CD4-positive, alpha-beta T cell treated with Interleukin-4 for 4 hours (primary cell): ENCODE results near the gene STXBP3.
"Not testable (repeated sequence)": the region's sequence is repeated elsewhere in the genome, so short reads cannot be mapped to it uniquely, and the experiment has no call there.

Experiments used
- DNase-seq: peaks from one replicate; pipeline ENCODE4 v3.0.0-alpha.2; 2020

The STXBP3 gene, protein sequence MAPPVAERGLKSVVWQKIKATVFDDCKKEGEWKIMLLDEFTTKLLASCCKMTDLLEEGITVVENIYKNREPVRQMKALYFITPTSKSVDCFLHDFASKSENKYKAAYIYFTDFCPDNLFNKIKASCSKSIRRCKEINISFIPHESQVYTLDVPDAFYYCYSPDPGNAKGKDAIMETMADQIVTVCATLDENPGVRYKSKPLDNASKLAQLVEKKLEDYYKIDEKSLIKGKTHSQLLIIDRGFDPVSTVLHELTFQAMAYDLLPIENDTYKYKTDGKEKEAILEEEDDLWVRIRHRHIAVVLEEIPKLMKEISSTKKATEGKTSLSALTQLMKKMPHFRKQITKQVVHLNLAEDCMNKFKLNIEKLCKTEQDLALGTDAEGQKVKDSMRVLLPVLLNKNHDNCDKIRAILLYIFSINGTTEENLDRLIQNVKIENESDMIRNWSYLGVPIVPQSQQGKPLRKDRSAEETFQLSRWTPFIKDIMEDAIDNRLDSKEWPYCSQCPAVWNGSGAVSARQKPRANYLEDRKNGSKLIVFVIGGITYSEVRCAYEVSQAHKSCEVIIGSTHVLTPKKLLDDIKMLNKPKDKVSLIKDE

DNA sequence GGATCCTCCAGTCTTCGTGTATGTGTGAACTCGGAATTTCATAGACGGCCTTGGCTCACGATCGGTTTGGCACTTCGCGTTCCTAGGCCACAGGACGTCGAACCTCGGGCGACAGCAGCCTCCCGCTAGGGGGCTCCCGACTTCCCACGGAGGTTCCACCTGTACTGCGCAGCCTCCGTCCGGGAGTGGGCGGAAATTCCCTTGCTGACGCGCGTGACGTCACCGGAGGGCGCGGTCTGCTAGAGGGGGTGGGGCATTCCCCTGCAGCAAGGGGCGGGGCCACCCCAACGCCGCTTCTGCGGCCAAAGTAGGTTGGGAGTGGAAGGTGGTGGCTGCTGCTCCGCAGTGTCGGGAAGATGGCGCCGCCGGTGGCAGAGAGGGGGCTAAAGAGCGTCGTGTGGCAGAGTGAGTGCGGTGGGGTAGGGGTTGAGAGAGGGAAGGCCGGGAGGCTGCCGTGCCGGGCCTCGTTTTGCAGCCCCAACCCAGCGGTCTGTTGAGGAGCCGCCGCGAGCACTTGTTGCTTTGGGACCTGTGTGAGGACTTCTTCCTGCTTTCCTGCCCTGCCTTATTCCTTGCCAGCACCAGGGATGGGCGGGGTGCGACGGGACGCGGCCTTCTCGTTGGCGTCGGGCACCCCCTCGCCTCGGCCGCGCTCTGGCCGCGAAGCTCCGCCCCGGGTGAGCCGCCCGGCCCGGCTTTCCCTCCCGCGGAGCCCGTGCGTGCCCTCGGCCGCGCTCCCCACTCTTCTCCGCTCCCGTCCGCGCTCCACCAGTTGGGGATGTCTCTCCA is at the start of gene STXBP3:
Gene STXBP3, plus strand, starts transcription at position 293 of the 789 bp plus-strand sequence. Its CDS starts 64 bp downstream, at position 357.
- peak; percentile 98 for DNase-seq

DNA sequence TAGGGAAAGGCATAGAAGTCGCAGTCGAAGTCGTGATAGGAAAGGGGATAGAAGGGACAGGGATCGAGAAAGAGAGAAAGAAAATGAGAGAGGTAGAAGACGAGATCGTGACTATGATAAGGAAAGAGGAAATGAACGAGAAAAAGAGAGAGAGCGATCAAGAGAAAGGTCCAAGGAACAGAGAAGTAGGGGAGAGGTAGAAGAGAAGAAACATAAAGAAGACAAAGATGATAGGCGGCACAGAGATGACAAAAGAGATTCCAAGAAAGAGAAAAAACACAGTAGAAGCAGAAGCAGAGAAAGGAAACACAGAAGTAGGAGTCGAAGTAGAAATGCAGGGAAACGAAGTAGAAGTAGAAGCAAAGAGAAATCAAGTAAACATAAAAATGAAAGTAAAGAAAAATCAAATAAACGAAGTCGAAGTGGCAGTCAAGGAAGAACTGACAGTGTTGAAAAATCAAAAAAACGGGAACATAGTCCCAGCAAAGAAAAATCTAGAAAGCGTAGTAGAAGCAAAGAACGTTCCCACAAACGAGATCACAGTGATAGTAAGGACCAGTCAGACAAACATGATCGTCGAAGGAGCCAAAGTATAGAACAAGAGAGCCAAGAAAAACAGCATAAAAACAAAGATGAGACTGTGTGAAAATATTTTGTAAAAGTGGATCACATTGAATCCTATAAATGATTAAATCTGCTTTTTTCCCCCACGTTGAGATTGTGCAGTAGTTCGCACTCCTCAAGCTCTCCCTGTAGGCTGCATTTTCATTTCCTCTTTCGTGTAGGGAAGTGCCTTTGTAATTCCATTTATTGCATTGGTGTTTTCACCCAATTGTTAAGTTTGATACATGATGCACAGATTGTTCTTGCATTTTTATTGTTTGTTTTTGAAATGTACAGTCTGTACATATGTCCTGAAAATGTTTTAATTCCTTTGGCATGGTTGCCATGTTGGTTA is 46.8 kb upstream of the STXBP3 start:
- DNase-seq, result no peak

DNA sequence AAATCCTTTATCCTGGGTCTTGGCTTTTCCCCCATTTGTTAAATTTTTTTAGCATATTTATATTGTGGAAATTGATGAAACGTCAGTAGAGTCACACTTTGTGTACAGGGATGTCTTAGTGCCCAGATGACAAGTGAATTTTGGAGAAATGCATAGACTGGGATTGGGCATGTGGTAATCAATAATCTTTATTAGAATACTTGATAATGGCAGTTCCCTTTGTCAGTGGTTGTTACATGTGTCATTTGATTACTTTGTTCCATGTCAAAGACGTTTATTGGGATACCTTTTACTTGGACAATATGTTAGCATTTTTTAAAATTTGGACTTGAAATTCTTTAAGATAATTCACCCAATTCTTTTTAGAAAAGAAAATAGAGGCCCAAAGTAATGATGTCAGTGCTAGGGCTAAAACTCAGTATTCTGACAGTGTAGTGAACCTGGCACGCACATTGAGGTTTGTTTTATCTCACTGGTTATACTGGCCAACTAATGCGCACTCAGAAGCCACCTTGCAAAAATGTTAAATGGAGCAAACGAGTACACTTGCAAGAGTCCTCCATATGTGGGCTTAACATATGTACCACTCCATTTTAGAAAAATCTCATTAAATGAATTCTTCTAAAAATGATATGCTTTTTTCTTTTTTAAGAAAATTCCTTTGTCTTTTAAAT is 45.2 kb upstream of the STXBP3 start:
- no peak for DNase-seq

DNA sequence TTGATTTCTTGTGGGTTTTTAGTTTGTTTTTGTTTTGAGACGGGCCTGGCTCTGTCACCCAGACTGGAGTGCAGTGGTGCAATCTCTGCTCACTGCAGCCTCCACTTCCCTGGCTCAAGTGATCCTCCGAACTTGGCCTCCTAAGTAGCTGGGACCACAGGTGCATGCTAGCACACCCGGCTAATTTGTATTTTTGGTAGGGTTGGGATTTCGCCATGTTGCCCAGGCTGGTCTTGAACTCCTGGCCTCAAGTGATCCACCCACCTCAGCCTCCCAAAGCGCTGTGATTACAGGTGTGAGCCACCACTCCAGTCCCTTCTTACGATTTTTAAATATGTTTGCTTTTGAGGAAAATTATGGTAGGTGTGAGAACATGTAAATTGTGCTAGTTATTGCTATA is 44.4 kb upstream of the STXBP3 start:
- DNase-seq, result not testable (repeated sequence)

DNA sequence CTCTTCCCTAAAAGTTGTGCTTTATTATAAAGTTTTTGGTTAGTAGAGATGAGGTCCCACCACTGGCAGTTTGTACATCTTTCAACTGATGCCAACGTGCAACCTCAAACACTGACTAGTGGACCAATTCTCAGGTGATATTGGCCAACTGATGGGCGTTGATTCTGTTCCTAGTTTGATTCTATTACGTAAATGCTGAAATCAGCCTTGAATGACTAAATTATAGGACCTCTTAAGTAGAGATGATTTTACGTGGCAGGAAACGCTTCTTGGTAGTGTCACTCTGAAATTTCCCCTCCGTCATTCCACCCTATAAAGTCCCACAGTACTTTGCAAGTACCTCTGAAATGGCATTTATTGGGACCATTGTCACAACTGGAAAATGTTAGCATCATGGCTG is 42.5 kb upstream of the STXBP3 start:
- peak; percentile 61 for DNase-seq

- no peak for DNase-seq
These were observed 42.0 kb upstream of the STXBP3 start for GRCh38 chr1:108704496-108704895.

DNA sequence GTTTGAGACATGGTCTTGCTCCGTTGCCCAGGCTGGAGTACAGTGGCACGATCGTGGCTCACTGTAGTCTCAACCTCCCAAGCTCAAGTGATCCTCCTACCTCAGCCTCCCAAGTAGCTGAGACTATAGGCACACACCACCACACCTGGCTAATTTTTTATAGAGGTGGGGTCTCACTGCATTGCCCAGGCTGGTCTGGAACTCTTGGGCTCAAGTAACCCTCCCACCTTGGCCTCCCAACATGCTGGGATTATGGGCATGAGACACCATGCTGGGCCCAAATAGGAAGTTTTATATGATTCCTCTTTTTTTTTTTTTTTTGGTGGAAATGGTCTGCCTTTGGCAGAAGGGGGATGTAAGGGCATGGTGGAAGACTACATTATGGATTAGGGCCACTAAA is 39.8 kb upstream of the STXBP3 start:
- no peak for DNase-seq

- DNase-seq, result peak; percentile 79
These were observed 37.5 kb upstream of the STXBP3 start for GRCh38 chr1:108708691-108709660.

GRCh38 chr1:108712606-108713150 is 33.8 kb upstream of the STXBP3 start, which contains the start of gene FNDC7:
TSS of gene FNDC7 (plus strand) at chr1:108712908. CDS start at chr1:108712934, 26 bp downstream.
- no peak for DNase-seq

DNA sequence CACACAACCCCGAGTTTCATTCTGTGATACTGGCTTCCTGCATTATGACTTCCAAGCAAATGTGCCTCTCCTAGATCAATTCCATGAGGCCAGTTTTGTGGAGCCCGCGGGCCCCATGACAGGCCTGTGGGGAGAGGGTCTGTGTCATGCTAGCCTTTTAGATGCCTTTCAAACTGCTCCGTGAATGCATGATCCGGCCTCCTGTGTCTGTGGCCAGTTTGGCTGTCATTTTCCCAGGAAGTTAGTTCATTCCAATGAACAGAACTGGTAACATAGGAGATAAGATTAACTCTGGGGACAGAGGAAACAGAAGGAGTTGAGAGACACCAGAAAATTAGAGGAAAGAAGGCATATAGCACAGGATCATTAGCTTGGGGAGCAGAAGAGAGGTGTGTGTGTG is 30.5 kb upstream of the STXBP3 start:
- DNase-seq, result no peak

- DNase-seq, result no peak
These were observed 29.8 kb upstream of the STXBP3 start for GRCh38 chr1:108716437-108717230.

- no peak for DNase-seq
These were observed 28.6 kb upstream of the STXBP3 start for GRCh38 chr1:108717774-108718316.

DNA sequence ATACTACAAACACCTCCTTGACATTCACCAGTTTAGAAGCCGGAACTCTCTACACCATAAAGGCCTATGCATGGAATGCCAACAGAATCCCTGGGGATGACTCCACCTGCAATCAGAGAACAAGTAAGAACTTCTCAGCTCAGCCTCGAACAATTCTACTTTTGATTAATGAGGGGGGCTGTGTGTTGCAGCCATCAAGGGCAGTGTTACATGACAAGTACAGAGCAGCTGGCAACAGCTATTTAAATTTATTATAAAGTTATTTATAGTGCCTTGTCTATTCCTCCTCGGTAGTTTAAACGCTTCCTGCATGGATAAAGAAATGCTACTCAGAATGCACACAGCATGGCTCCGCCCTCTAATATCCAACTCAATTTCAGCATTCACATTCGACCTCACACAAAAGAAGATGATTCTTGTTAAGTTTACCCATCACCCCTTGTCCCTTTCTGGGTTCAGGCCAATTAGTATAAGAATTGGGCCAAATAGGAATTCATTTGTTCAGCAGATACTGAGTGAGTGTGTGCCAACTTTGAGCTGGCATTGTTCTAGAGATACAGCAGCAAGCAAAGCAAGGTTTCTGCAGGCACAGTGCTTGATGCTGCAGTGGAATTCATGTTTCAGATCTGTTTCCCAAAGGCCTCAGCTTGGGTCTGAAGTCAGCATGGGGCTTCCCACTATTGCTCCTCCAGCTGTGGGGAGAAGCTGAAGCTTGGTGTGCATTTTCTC is 27.4 kb upstream of the STXBP3 start:
- no peak for DNase-seq

DNA sequence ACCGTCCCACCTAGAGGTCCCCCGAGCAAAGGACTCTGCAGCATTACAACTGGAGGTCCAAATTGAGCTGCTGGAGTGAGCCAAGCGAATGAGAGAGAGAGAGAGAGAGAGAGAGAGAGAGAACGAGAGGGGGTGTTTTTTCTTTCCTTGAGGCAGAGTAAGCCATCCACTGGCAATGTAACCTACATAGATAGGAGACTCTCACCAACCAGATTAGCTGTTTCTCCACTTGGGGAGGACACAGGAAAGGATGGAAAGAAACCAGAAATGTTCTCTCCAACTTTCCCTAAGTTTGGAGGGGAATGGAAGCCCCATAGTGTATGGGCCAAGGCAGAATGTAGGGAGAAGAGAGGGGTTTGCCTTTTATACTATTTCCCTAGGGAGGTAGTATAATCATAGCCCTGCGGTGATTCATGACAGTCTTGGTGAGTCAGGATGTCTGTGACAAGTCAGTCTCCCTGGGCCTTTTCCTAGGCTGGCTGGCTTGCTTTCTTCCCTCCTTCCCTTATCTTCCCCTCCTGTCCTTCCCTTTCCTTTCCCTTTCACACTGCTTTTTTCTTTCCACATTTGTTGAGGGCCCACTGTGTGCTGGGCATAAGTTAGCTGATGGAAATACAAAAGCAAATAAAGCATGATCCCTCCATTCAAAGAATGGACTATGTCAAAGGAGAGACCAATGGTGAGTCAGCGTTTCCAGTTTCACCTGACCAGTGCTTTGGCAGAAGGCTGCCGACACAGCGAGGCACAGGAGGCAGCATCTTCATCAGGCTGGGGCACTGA is 26.6 kb upstream of the STXBP3 start:
- DNase-seq, result no peak

- no peak for DNase-seq
These were observed 24.2 kb upstream of the STXBP3 start for GRCh38 chr1:108722292-108722691.

GRCh38 chr1:108725906-108726305 is 20.6 kb upstream of the STXBP3 start:
- no peak for DNase-seq

DNA sequence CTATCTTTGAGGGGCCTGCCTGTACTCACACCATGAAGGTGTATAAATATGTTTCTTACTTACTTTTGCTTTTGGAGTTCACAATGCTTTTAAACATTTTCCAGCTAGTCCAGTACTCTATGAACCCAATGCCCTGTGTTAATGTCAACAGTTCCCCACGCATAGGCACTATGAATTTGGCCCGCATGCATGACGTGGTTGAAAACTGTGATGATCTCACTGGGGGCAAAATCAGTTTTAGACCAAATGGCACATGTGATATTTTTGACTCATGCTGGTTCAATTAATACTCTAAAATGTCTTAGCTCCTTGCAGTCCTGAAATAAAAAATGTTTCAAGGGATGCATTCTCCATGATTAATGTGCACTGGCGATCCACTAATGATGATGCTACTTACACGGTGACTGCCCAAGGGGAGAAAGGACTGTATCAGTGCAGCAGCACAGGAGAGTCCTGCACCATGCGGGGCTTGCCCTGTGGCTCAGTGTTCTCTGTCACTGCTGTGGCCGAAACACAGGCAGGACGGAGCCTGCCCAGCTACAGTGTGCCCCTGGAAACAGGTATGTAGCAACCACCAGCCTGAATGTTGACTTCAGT is 18.0 kb upstream of the STXBP3 start:
- DNase-seq, result no peak
